Measurements from ENCODE around the gene SOD1.

GRCh38 chr21:31647650-31648049 is 11.8 kb upstream of the SOD1 start:
- TF ChIP-seq CTCF (IDR thresholded peaks at IDR 0.05) (no peak), POLR2A (IDR thresholded peaks at IDR 0.05) (no peak)

Data from uterus (tissue), 2 donors.